GM12878 (cell line): ENCODE measurements around the gene RPS19BP1. TPM values are rescaled to one million over a fixed set of nuclear protein-coding genes. Genes with fewer than 3 reads are reported as not detected.

Source experiments
- BACH1 ChIP-seq: fragments of 450-650 bp; IDR thresholded peaks from 2 replicates; pipeline ENCODE4 v1.6.1; 2017; ENCODE audit warnings: mild to moderate bottlenecking, borderline replicate concordance
- BHLHE40 ChIP-seq, 2 experiments: fragments of 450-650 bp in 1 of 2; IDR thresholded peaks; 2 replicates each; pipeline ENCODE4 v1.6.1; 2011 to 2017; ENCODE audit warnings: low read depth in 2 of 2, borderline replicate concordance in 1 of 2, improper control_type of control experiment in 1 of 2, low read length in 1 of 2, mild to moderate bottlenecking in 1 of 2
- CBX3 ChIP-seq: fragments of 200-600 bp; sonication (generic); IDR thresholded peaks from 2 replicates; pipeline ENCODE4 v1.6.1; 2016; ENCODE audit warnings: low read depth, borderline replicate concordance
- CHD2 ChIP-seq: IDR thresholded peaks from 2 replicates; pipeline ENCODE4 v1.6.1; 2011; ENCODE audit warnings: low read depth, low read length, improper control_type of control experiment, borderline replicate concordance
- CREM ChIP-seq: IDR thresholded peaks from 2 replicates; pipeline ENCODE4 v1.6.1; 2014; ENCODE audit warnings: antibody characterized with exemption, low read depth
- JUNB ChIP-seq: IDR thresholded peaks from 2 replicates; pipeline ENCODE4 v1.6.1; 2016; ENCODE audit warnings: antibody characterized with exemption, mild to moderate bottlenecking
- JUND ChIP-seq: IDR thresholded peaks from 2 replicates; pipeline ENCODE4 v1.6.1; 2012; ENCODE audit warnings: low read depth, mild to moderate bottlenecking, low read length, improper control_type of control experiment, moderate library complexity
- MTA2 ChIP-seq: fragments of 450-650 bp; IDR thresholded peaks from 2 replicates; pipeline ENCODE4 v1.6.1; 2016; ENCODE audit warnings: low read depth, mild to moderate bottlenecking, moderate library complexity
- NR2C1 ChIP-seq: fragments of 450-650 bp; IDR thresholded peaks from 2 replicates; pipeline ENCODE4 v1.6.1; 2017; ENCODE audit warnings: antibody characterized with exemption, mild to moderate bottlenecking, moderate library complexity
- POLR2AphosphoS2 ChIP-seq: IDR thresholded peaks from 2 replicates; pipeline ENCODE4 v1.6.1; 2011; ENCODE audit warnings: low read depth, mild to moderate bottlenecking, low read length, improper control_type of control experiment, moderate library complexity
- RCOR1 ChIP-seq: conservative IDR thresholded peaks from 2 replicates; pipeline ENCODE4 v1.6.1; 2012; ENCODE audit warnings: low read depth, low read length, improper control_type of control experiment
- SREBF1 ChIP-seq: IDR thresholded peaks from 2 replicates; pipeline ENCODE4 v1.6.1; 2012; ENCODE audit warnings: mild to moderate bottlenecking, low read length
- TBL1XR1 ChIP-seq: IDR thresholded peaks from 2 replicates; pipeline ENCODE4 v1.6.1; 2012; ENCODE audit warnings: low read depth, low read length, improper control_type of control experiment
- ZNF24 ChIP-seq: fragments of 450-650 bp; IDR thresholded peaks from 2 replicates; pipeline ENCODE4 v1.6.1; 2017; ENCODE audit warnings: antibody characterized with exemption, mild to moderate bottlenecking
- polyA plus RNA-seq, 11 experiments: library from polyadenylated mRNA; depleted of rRNA in 4 of 11; unstranded in 6 of 11; stranded (reverse) in 5 of 11; fragments of >200 nt; fragmentation: Nextera tagmentation in 4 of 11; fragmentation: Illumina TruSeq in 1 of 11; extraction: Ambion mirVana in 4 of 11; extraction: Trizol in 1 of 11; gene quantifications; 1 replicate in 1 of 11; 2 replicates in 10 of 11; pipeline versions ENCODE4 v1.2.1 to v1.2.3, GENCODE V29; 2011 to 2016; ENCODE audit warnings: inconsistent platforms in 2 of 11, missing spikeins in 2 of 11, low read depth in 1 of 11
- total RNA-seq, 4 experiments: library from RNA; depleted of rRNA in 3 of 4; stranded (reverse); fragments of >200 nt in 3 of 4; fragmentation: Illumina TruSeq in 1 of 4; extraction: Trizol in 1 of 4; gene quantifications; 2 replicates each; pipeline versions ENCODE4 v1.2.1 to v1.2.3, GENCODE V29; 2013 to 2021
- TF ChIP-seq, protein P1 (sequence below): fragments of 450-650 bp; IDR thresholded peaks from 2 replicates; pipeline ENCODE4 v1.6.1; 2017; ENCODE audit warnings: mild to moderate bottlenecking, moderate library complexity
- TF ChIP-seq, protein P2 (sequence below): IDR thresholded peaks from 2 replicates; pipeline ENCODE4 v1.6.1; 2011; ENCODE audit warnings: borderline replicate concordance, low read depth, mild to moderate bottlenecking, moderate library complexity, low read length; ENCODE audit not compliant: insufficient read depth, poor library complexity, severe bottlenecking

The RPS19BP1 gene
- total and polyA plus RNA-seq, 10 of the 15 experiments (the other 5 are each of a cell fraction or from before 2014, with no cell fraction given) = 2.7 to 206 (median 78.6) TPM

DNA sequence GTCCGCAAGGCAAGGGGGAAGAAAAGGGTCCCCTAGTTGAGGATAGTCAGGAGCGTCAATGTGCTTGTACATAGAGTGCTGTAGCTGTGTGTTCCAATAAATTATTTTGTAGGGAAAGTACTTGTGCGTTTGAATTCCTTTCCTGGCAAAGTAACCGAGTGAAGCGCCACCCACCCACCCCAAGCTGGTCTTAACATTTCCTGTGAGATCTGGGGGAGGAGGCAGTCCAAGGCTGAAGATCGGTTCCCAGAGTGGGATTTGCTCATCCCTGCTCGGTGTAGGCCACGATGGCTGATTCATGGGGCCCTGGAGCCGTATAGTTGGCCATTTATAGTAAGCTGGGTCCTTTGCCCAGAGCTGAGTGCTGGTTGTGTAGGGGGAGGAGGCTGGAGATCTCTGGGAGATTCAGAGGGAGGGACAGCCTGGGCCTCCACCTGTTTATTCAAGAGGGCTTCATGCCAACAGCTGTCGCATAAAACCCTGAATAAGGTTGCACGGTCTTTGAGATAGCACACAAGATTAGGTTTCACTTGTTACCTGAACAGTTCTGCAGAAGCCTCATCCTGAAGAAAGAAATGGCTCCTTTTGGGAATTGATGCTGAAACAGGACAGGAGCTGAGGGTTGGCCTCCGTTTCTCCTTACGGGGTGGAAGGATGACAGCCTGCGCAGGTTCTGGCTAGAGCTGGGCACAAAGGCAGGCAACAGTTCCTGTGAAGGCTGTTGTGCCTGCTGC is 9.8 kb downstream of the RPS19BP1 start (continued):
- TF ChIP-seq, protein P1, sequence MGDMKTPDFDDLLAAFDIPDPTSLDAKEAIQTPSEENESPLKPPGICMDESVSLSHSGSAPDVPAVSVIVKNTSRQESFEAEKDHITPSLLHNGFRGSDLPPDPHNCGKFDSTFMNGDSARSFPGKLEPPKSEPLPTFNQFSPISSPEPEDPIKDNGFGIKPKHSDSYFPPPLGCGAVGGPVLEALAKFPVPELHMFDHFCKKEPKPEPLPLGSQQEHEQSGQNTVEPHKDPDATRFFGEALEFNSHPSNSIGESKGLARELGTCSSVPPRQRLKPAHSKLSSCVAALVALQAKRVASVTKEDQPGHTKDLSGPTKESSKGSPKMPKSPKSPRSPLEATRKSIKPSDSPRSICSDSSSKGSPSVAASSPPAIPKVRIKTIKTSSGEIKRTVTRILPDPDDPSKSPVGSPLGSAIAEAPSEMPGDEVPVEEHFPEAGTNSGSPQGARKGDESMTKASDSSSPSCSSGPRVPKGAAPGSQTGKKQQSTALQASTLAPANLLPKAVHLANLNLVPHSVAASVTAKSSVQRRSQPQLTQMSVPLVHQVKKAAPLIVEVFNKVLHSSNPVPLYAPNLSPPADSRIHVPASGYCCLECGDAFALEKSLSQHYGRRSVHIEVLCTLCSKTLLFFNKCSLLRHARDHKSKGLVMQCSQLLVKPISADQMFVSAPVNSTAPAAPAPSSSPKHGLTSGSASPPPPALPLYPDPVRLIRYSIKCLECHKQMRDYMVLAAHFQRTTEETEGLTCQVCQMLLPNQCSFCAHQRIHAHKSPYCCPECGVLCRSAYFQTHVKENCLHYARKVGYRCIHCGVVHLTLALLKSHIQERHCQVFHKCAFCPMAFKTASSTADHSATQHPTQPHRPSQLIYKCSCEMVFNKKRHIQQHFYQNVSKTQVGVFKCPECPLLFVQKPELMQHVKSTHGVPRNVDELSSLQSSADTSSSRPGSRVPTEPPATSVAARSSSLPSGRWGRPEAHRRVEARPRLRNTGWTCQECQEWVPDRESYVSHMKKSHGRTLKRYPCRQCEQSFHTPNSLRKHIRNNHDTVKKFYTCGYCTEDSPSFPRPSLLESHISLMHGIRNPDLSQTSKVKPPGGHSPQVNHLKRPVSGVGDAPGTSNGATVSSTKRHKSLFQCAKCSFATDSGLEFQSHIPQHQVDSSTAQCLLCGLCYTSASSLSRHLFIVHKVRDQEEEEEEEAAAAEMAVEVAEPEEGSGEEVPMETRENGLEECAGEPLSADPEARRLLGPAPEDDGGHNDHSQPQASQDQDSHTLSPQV = no peak
- TF ChIP-seq CHD2 (no peak; the same call in 1 of the 2 replicates), RCOR1 (no peak), ZNF24 (no peak), BHLHE40 (IDR thresholded peaks at IDR 0.05; ENCODE audit: borderline replicate concordance in 1 of 2, low read depth in 2 of 2, low read length in 1 of 2) (no peak), JUNB (no peak), NR2C1 (no peak), CREM (0 out of 2 replicates have a peak, but pooled peaks have one; percentile 5), TBL1XR1 (no peak), CBX3 (no peak), MTA2 (no peak), POLR2AphosphoS2 (no peak; the same call in 1 of the 2 replicates), BACH1 (peak; percentile 94), JUND (no peak), SREBF1 (no peak)
- TF ChIP-seq, protein P2, sequence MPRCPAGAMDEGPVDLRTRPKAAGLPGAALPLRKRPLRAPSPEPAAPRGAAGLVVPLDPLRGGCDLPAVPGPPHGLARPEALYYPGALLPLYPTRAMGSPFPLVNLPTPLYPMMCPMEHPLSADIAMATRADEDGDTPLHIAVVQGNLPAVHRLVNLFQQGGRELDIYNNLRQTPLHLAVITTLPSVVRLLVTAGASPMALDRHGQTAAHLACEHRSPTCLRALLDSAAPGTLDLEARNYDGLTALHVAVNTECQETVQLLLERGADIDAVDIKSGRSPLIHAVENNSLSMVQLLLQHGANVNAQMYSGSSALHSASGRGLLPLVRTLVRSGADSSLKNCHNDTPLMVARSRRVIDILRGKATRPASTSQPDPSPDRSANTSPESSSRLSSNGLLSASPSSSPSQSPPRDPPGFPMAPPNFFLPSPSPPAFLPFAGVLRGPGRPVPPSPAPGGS = no peak
- TF ChIP-seq, all 136 proteins: peak for 22
